CD4-positive, alpha-beta T cell treated with Interleukin-2 at 100 ng/mL for 4 hours (primary cell): ENCODE data around the gene MYL4.
"Not testable (repeated sequence)": the region's sequence is repeated elsewhere in the genome, so short reads cannot be mapped to it uniquely, and the experiment has no call there.

Source experiments
- DNase-seq: peaks from one replicate; pipeline ENCODE4 v3.0.0-alpha.2; 2020; ENCODE audit warnings: low spot score

Gene MYL4

GRCh38 chr17:47221154-47221553 is 12.0 kb downstream of the MYL4 start:
- DNase-seq = no peak

- DNase-seq = no peak
Observed at GRCh38 chr17:47222047-47222446, 12.9 kb downstream of the MYL4 start.

GRCh38 chr17:47223007-47223406 is 13.9 kb downstream of the MYL4 start:
- DNase-seq = no peak

GRCh38 chr17:47223460-47223859 is 14.3 kb downstream of the MYL4 start:
- no peak for DNase-seq

- not testable (repeated sequence) for DNase-seq
Observed at GRCh38 chr17:47224077-47224476, 14.9 kb downstream of the MYL4 start.

- no peak for DNase-seq
Observed at GRCh38 chr17:47224966-47225365, 15.8 kb downstream of the MYL4 start.

GRCh38 chr17:47225436-47225858 is 16.3 kb downstream of the MYL4 start:
- DNase-seq = no peak

- no peak for DNase-seq
Observed at GRCh38 chr17:47225911-47226688, 17.0 kb downstream of the MYL4 start.

- no peak for DNase-seq
Observed at GRCh38 chr17:47227862-47228261, 18.7 kb downstream of the MYL4 start.

- peak; percentile 76 for DNase-seq
Observed at GRCh38 chr17:47229535-47230443, 20.6 kb downstream of the MYL4 start.

GRCh38 chr17:47230864-47231263 is 21.7 kb downstream of the MYL4 start:
- DNase-seq = no peak

GRCh38 chr17:47231334-47231733 is 22.2 kb downstream of the MYL4 start:
- no peak for DNase-seq

GRCh38 chr17:47231866-47232265 is 22.7 kb downstream of the MYL4 start:
- DNase-seq = no peak

GRCh38 chr17:47232465-47232864 is 23.3 kb downstream of the MYL4 start:
- DNase-seq = no peak

- no peak for DNase-seq
Observed at GRCh38 chr17:47235506-47235905, 26.4 kb downstream of the MYL4 start.

- no peak for DNase-seq
Observed at GRCh38 chr17:47235923-47236322, 26.8 kb downstream of the MYL4 start.

GRCh38 chr17:47237841-47238240 is 28.7 kb downstream of the MYL4 start:
- DNase-seq = no peak

- DNase-seq = no peak
Observed at GRCh38 chr17:47238321-47239010, 29.3 kb downstream of the MYL4 start.

- no peak for DNase-seq
Observed at GRCh38 chr17:47239619-47239966, 30.4 kb downstream of the MYL4 start.

GRCh38 chr17:47239967-47240651 is 31.0 kb downstream of the MYL4 start:
- DNase-seq = no peak

GRCh38 chr17:47240806-47241205 is 31.7 kb downstream of the MYL4 start:
- no peak for DNase-seq

- DNase-seq = no peak
Observed at GRCh38 chr17:47242648-47243047, 33.5 kb downstream of the MYL4 start.
